Panc1 (cell line): Measurements from ENCODE around the gene ROR1. TPM values are rescaled to one million over a fixed set of nuclear protein-coding genes. Genes with fewer than 3 reads are reported as not detected.

Experiments used
- ATAC-seq: fragments of 200-7000 bp; cut with Tn5 transposase; 2 replicates; pipeline ENCODE4 v1.9.1; 2020; ENCODE audit warnings: mild to moderate bottlenecking, moderate library complexity
- BruUV-seq: library from RNA; stranded (reverse); fragments of 400-500 nt; replicated peaks from 2 replicates; lab custom pipeline; 2021; lab: Mats Ljungman, UMichigan
- CTCF ChIA-PET: fragments of 300-600 bp; sonication (Branson Sonifier 250); formaldehyde crosslinking; loops from one replicate; lab custom pipeline; 2022; ENCODE audit warnings: antibody characterized with exemption; lab: Charles Lee
- POLR2A ChIA-PET: fragments of 300-600 bp; sonication (Branson Sonifier 250); formaldehyde crosslinking; loops from one replicate; lab custom pipeline; 2022; ENCODE audit warnings: antibody characterized with exemption; lab: Charles Lee
- DNase-seq: peaks from one replicate; pipeline ENCODE4 v3.0.0-alpha.2; 2010; ENCODE audit warnings: low read depth, low spot score
- H3K27ac ChIP-seq: 2 replicates; pipeline ENCODE4 v1.5.1; 2011; ENCODE audit warnings: mild to moderate bottlenecking, low read length, inconsistent platforms
- H3K27me3 ChIP-seq: fragments of 200-500 bp; sonication (Bioruptor generic); 2 replicates; pipeline ENCODE4 v1.6.0; 2014; ENCODE audit warnings: low read length, inconsistent platforms; ENCODE audit not compliant: control insufficient read depth, insufficient read depth
- H3K36me3 ChIP-seq: fragments of 200-500 bp; sonication (Bioruptor generic); 2 replicates; pipeline ENCODE4 v1.5.1; 2014; ENCODE audit warnings: inconsistent platforms, mild to moderate bottlenecking, low read length, moderate library complexity; ENCODE audit not compliant: control insufficient read depth, insufficient read depth
- H3K4me1 ChIP-seq: 2 replicates; pipeline ENCODE4 v1.5.1; 2011; ENCODE audit warnings: inconsistent platforms, mild to moderate bottlenecking, low read length, moderate library complexity; ENCODE audit not compliant: control insufficient read depth, insufficient read depth
- H3K4me3 ChIP-seq, 2 experiments: 2 replicates each; pipeline ENCODE4 v1.5.1; 2011 to 2012; ENCODE audit warnings: low read depth in 2 of 2, low read length in 2 of 2, mild to moderate bottlenecking in 2 of 2, inconsistent platforms in 1 of 2, moderate library complexity in 1 of 2
- H3K9me3 ChIP-seq: fragments of 200-500 bp; sonication (Bioruptor generic); 2 replicates; pipeline ENCODE4 v1.5.1; 2014; ENCODE audit warnings: low read depth, mild to moderate bottlenecking, inconsistent platforms, low read length, moderate library complexity; ENCODE audit not compliant: control insufficient read depth, insufficient read depth
- CTCF ChIP-seq: fragments of 450-650 bp; IDR thresholded peaks from 2 replicates; pipeline ENCODE4 v1.5.1; 2017; ENCODE audit warnings: mild to moderate bottlenecking
- POLR2AphosphoS5 ChIP-seq: IDR thresholded peaks from 2 replicates; pipeline ENCODE4 v1.6.1; 2012; ENCODE audit warnings: mild to moderate bottlenecking, low read depth, low read length, moderate library complexity
- REST ChIP-seq, 2 experiments: IDR thresholded peaks; 2 replicates each; pipeline ENCODE4 v1.6.1; 2011 to 2012; ENCODE audit warnings: low read depth in 2 of 2, control low read depth in 1 of 2, low read length in 1 of 2, mild to moderate bottlenecking in 1 of 2, moderate library complexity in 1 of 2; ENCODE audit not compliant: insufficient read depth in 1 of 2
- SIN3A ChIP-seq: IDR thresholded peaks from 2 replicates; pipeline ENCODE4 v1.6.1; 2012; ENCODE audit warnings: low read depth, mild to moderate bottlenecking, low read length, moderate library complexity, borderline replicate concordance; ENCODE audit not compliant: insufficient read depth
- TCF7L2 ChIP-seq: IDR thresholded peaks from 2 replicates; pipeline ENCODE4 v1.6.1; 2011; ENCODE audit warnings: mild to moderate bottlenecking, low read depth, low read length, inconsistent platforms
- in situ Hi-C: cut with HindIII; loops from 2 replicates; pipeline ENCODE4 v1.10.0; 2016; ENCODE audit warnings: low sequenced_read_pairs, low pct_unique_long_range_greater_than_20kb
- intact Hi-C: fragments of 100-400 bp; cut with micrococcal nuclease; formaldehyde crosslinking; loops from one replicate; pipeline ENCODE4 v1.10.0; 2022; ENCODE audit not compliant: unreplicated experiment
- total RNA-seq: library from RNA; stranded (reverse); gene quantifications from one replicate; pipeline ENCODE4 v1.2.1, GENCODE V29; 2021; ENCODE audit not compliant: unreplicated experiment

Gene ROR1
- total RNA-seq, 1 experiment from 2014 or later: 19.3 TPM

GRCh38 chr1:63757334-63757733, 16.5 kb upstream of the ROR1 start:
- no TSS peak for BruUV-seq
- POLR2A ChIA-PET: interaction anchor here (0.6 kb wide), 1 partner anchor 340 kb away, joined by 4 read pairs; no protein-coding TSS in a partner anchor
- Histone ChIP-seq H3K4me1 (no peaks in the 10 kb centered on the region), H3K27ac (no peak overlapping the region), H3K4me3 (no peak overlapping the region), H3K27me3 (no peaks in the 10 kb centered on the region), H3K9me3 (no peaks in the 10 kb centered on the region), H3K36me3 (no peaks in the 10 kb centered on the region)
- intact Hi-C loops (no loop called here), in situ Hi-C loops (no loop called here)
- TF ChIP-seq CTCF (no peak), POLR2AphosphoS5 (no peak), REST (IDR thresholded peaks at IDR 0.05; ENCODE audit: insufficient read depth in 1 of 2, low read depth in 2 of 2, low read length in 1 of 2) (no peak), TCF7L2 (no peak), SIN3A (no peak)
- DNase-seq: no peak
- no peak for ATAC-seq
- CTCF ChIA-PET: no interaction called here

- intact Hi-C loops (no loop called here), in situ Hi-C loops (no loop called here)
- no peak for DNase-seq
- POLR2A ChIA-PET: no interaction called here
- no peaks in the 10 kb centered on the region for H3K4me1 ChIP-seq
- H3K27me3 ChIP-seq: no peaks in the 10 kb centered on the region
- TF ChIP-seq SIN3A (no peak), REST (IDR thresholded peaks at IDR 0.05; ENCODE audit: insufficient read depth in 1 of 2, low read depth in 2 of 2, low read length in 1 of 2) (no peak), POLR2AphosphoS5 (no peak), CTCF (no peak), TCF7L2 (no peak)
- BruUV-seq: no TSS peak
- CTCF ChIA-PET: no interaction called here
- no peak overlapping the region for H3K4me3 ChIP-seq
- H3K9me3 ChIP-seq: peaks cover 5% of the 10 kb centered on the region; the same call in 1 of the 2 replicates
- no peak overlapping the region for H3K27ac ChIP-seq
- H3K36me3 ChIP-seq: no peaks in the 10 kb centered on the region
- ATAC-seq: no peak
These were observed 15.0 kb upstream of the ROR1 start for GRCh38 chr1:63758791-63759190.
